Neural crest cell (in vitro differentiated cells): ENCODE results near the gene PIK3CA. TPM values are rescaled to one million over a fixed set of nuclear protein-coding genes. Genes with fewer than 3 reads are reported as not detected.
"Not testable (repeated sequence)": the region's sequence is repeated elsewhere in the genome, so short reads cannot be mapped to it uniquely, and the experiment has no call there.

Experiments used
- DNase-seq: peaks from one replicate; pipeline ENCODE4 v3.0.0; 2021; ENCODE audit warnings: low read depth, mixed read lengths, low spot score
- H3K27ac Mint-ChIP-seq: one replicate; pipeline ENCODE4 v1.8.0; 2021; ENCODE audit warnings: mild to moderate bottlenecking, mixed read lengths; ENCODE audit not compliant: unreplicated experiment
- H3K27me3 Mint-ChIP-seq: 2 replicates; pipeline ENCODE4 v1.8.0; 2021; ENCODE audit warnings: low read depth, mild to moderate bottlenecking, mixed read lengths
- H3K36me3 Mint-ChIP-seq: 2 replicates; pipeline ENCODE4 v1.8.0; 2021; ENCODE audit warnings: low read depth, mild to moderate bottlenecking, mixed read lengths
- H3K4me1 Mint-ChIP-seq: 2 replicates; pipeline ENCODE4 v1.8.0; 2021; ENCODE audit warnings: mixed read lengths
- H3K4me3 Mint-ChIP-seq: one replicate; pipeline ENCODE4 v1.8.0; 2021; ENCODE audit warnings: mild to moderate bottlenecking, mixed read lengths
- H3K9me3 Mint-ChIP-seq: 2 replicates; pipeline ENCODE4 v1.8.0; 2021; ENCODE audit warnings: mixed read lengths
- CTCF ChIP-seq: fragments of 200-600 bp; sonication (generic); conservative IDR thresholded peaks from 2 replicates; pipeline ENCODE4 v1.5.0; 2021; ENCODE audit warnings: antibody characterized with exemption, mild to moderate bottlenecking
- total RNA-seq: library from RNA; stranded (reverse); gene quantifications from 2 replicates; pipeline ENCODE4 v1.2.1, GENCODE V29; 2021

The PIK3CA gene
- total RNA-seq, 1 donor from 2014 or later, result 14.1 TPM

DNA sequence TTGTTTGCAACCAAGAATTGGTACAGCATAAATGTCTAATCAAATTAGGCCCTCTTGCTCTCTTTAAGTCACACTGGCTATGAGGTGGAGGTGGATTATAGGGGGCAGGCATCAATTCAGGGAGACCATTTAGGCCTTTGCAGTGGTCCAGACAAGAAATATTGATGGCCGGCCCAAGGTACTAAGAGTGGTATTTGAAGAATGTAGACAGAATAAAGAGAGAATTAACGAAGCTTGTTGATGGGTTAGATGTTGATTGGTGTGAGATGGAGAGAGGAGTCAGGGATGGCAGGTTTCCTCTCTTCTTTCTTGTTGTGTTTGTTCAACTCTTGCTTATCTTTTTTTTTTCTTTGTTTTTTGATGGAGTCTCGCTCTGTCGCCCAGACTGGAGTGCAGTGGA lies 48.5 kb downstream of the PIK3CA start:
- Mint-ChIP-seq H3K9me3 (no peaks in the 10 kb centered on the region), H3K4me1 (no peaks in the 10 kb centered on the region), H3K27ac (no peak overlapping the region), H3K36me3 (peaks cover 10% of the 10 kb centered on the region), H3K27me3 (no peaks in the 10 kb centered on the region), H3K4me3 (no peak overlapping the region)
- TF ChIP-seq CTCF, result no peak
- no peak for DNase-seq

GRCh38 chr3:179200790-179201189 lies 52.6 kb downstream of the PIK3CA start:
- H3K9me3 Mint-ChIP-seq, result no peaks in the 10 kb centered on the region
- TF ChIP-seq CTCF, result no peak
- H3K4me3 Mint-ChIP-seq, result no peak overlapping the region
- no peak for DNase-seq
- H3K4me1 Mint-ChIP-seq, result no peaks in the 10 kb centered on the region
- no peak overlapping the region for H3K27ac Mint-ChIP-seq
- H3K36me3 Mint-ChIP-seq, result peaks cover 18% of the 10 kb centered on the region
- H3K27me3 Mint-ChIP-seq, result no peaks in the 10 kb centered on the region

- H3K36me3 Mint-ChIP-seq, H3K4me3 Mint-ChIP-seq, H3K9me3 Mint-ChIP-seq, DNase-seq, H3K27me3 Mint-ChIP-seq, H3K27ac Mint-ChIP-seq, H3K4me1 Mint-ChIP-seq: not testable (repeated sequence)
These were observed 67.4 kb downstream of the PIK3CA start for GRCh38 chr3:179215550-179215949.

DNA sequence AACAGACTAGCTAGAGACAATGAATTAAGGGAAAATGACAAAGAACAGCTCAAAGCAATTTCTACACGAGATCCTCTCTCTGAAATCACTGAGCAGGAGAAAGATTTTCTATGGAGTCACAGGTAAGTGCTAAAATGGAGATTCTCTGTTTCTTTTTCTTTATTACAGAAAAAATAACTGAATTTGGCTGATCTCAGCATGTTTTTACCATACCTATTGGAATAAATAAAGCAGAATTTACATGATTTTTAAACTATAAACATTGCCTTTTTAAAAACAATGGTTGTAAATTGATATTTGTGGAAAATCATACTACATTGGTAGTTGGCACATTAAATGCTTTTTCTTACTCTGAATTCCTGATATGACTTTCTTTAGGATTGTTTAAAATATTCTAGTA lies 70.1 kb downstream of the PIK3CA start:
- not testable (repeated sequence) for H3K4me1 Mint-ChIP-seq, H3K36me3 Mint-ChIP-seq, H3K27ac Mint-ChIP-seq, H3K4me3 Mint-ChIP-seq, H3K9me3 Mint-ChIP-seq, DNase-seq, H3K27me3 Mint-ChIP-seq

DNA sequence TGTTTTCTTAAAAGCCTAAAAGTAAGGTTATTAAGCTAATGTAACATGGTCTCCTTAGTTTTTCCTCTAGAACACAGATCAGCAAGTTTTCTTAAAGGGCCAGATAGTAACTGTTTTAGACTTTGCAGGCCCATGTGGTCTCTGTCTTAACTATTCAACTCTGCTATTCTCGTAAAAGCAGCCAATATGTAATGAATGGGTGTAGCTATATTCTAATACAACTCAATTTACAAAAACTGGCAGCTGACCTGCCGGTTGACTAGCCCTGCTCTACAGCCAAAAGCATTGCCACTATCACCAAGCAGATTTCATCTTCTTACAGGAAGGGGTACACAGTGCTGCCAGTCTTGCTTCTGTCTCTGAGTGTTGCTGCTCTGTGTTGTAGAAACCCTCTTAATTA lies 75.4 kb downstream of the PIK3CA start:
- H3K27me3 Mint-ChIP-seq, result no peaks in the 10 kb centered on the region
- DNase-seq, result no peak
- no peak overlapping the region for H3K27ac Mint-ChIP-seq
- H3K36me3 Mint-ChIP-seq, result peaks cover 5% of the 10 kb centered on the region
- no peak overlapping the region for H3K4me3 Mint-ChIP-seq
- H3K9me3 Mint-ChIP-seq, result no peaks in the 10 kb centered on the region
- peaks cover 5% of the 10 kb centered on the region for H3K4me1 Mint-ChIP-seq
- no peak for TF ChIP-seq CTCF

GRCh38 chr3:179224584-179224983 lies 76.4 kb downstream of the PIK3CA start:
- no peak for TF ChIP-seq CTCF
- H3K9me3 Mint-ChIP-seq, result no peaks in the 10 kb centered on the region
- H3K27me3 Mint-ChIP-seq, result no peaks in the 10 kb centered on the region
- no peak for DNase-seq
- H3K4me1 Mint-ChIP-seq, result peaks cover 5% of the 10 kb centered on the region
- peaks cover 5% of the 10 kb centered on the region for H3K36me3 Mint-ChIP-seq
- no peak overlapping the region for H3K27ac Mint-ChIP-seq
- no peak overlapping the region for H3K4me3 Mint-ChIP-seq

DNA sequence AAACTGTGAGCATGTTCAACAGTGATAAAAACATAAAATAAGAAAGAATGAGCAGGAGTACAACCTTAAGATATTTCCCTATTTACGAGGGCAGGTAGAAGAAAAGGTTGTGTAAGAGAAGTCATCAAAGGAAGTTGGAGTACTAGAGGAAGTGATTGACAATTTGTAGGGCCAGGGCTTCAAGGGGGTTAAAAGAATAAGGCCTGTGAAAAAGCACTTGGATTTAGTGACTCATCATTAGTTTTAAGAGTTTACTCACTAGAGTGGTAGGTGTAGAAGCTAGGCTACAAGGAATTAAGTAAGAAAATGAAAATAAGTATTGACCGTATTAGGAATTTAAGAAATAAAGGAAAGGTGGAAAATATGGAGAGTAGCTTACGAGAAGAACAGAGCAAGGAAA lies 79.2 kb downstream of the PIK3CA start:
- H3K36me3 Mint-ChIP-seq, result peaks cover 18% of the 10 kb centered on the region
- H3K9me3 Mint-ChIP-seq, result peaks cover 4% of the 10 kb centered on the region
- no peak for DNase-seq
- H3K27me3 Mint-ChIP-seq, result no peaks in the 10 kb centered on the region
- no peak overlapping the region for H3K4me3 Mint-ChIP-seq
- peaks cover 5% of the 10 kb centered on the region for H3K4me1 Mint-ChIP-seq
- peak overlapping the region; percentile 20 for H3K27ac Mint-ChIP-seq
- no peak for TF ChIP-seq CTCF
